ENCODE data around the gene BSG. TPM values are rescaled to one million over a fixed set of nuclear protein-coding genes. Genes with fewer than 3 reads are reported as not detected.
"Not testable (repeated sequence)": the region's sequence is repeated elsewhere in the genome, so short reads cannot be mapped to it uniquely, and the experiment has no call there.

BSG gene
- total RNA-seq, 1 donor from 2014 or later, result 816 TPM

DNA sequence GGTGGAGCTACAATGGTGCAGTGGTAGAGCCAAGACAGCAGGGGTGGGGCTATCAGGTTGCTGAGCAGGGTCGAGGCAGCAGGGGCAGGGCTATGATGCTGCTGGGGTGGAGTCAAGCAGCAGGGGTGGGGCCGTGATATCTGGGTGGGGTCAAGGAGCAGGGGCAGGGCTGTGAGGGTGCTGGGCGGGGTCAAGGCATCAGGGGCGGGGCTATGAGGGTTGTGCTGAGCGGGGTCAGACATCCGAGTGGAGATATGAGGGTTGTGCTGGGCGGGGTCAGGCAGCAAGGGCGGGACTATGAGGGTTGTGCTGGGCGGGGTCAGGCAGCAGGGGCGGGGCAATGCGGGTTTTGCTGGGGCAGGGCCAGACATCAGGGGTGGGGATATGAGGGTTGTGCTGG lies 32.0 kb downstream of the BSG start:
- Mint-ChIP-seq H3K27ac (ENCODE audit: unreplicated experiment) (no peak overlapping the region), H3K4me1 (ENCODE audit: unreplicated experiment) (peaks cover 9% of the 10 kb centered on the region), H3K9me3 (ENCODE audit: unreplicated experiment) (no peaks in the 10 kb centered on the region), H3K36me3 (ENCODE audit: unreplicated experiment) (peaks cover 2% of the 10 kb centered on the region), H3K4me3 (ENCODE audit: unreplicated experiment) (no peak overlapping the region), H3K27me3 (ENCODE audit: unreplicated experiment) (no peaks in the 10 kb centered on the region)
- TF ChIP-seq, protein P1, sequence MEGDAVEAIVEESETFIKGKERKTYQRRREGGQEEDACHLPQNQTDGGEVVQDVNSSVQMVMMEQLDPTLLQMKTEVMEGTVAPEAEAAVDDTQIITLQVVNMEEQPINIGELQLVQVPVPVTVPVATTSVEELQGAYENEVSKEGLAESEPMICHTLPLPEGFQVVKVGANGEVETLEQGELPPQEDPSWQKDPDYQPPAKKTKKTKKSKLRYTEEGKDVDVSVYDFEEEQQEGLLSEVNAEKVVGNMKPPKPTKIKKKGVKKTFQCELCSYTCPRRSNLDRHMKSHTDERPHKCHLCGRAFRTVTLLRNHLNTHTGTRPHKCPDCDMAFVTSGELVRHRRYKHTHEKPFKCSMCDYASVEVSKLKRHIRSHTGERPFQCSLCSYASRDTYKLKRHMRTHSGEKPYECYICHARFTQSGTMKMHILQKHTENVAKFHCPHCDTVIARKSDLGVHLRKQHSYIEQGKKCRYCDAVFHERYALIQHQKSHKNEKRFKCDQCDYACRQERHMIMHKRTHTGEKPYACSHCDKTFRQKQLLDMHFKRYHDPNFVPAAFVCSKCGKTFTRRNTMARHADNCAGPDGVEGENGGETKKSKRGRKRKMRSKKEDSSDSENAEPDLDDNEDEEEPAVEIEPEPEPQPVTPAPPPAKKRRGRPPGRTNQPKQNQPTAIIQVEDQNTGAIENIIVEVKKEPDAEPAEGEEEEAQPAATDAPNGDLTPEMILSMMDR (IDR thresholded peaks at IDR 0.05), result no peak
- no peak for DNase-seq (ENCODE audit: extremely low spot score, unreplicated experiment)

DNA sequence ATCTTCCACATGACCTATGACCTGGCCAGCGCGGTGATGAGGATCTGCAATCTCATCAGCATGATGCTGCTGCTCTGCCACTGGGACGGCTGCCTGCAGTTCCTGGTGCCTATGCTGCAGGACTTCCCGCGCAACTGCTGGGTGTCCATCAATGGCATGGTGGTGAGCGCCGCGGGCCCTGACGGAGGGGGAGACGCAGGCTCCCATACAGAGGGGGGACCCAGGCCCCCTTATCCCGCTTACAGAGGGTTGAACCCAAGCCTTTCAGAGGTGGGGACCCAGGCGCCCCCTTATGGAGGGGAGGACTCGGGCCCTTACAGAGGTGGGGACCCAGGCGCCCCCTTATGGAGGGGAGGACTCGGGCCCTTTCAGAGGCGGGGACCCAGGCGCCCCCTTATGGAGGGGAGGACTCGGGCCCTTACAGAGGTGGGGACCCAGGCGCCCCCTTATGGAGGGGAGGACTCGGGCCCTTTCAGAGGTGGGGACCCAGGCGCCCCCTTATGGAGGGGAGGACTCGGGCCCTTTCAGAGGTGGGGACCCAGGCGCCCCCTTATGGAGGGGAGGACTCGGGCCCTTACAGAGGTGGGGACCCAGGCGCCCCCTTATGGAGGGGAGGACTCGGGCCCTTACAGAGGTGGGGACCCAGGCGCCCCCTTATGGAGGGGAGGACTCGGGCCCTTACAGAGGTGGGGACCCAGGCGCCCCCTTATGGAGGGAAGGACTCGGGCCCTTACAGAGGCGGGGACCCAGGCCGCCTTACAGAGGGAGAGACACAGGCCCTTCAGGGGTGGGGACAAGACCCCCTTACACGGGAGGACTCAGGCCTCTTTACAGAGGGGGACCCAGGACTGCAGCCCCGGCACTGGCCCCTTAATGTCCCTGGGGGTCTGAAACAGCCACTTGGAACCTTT lies 32.9 kb downstream of the BSG start:
- not testable (repeated sequence) for H3K27me3 Mint-ChIP-seq (ENCODE audit: unreplicated experiment); H3K9me3 Mint-ChIP-seq (ENCODE audit: unreplicated experiment); H3K27ac Mint-ChIP-seq (ENCODE audit: unreplicated experiment); H3K36me3 Mint-ChIP-seq (ENCODE audit: unreplicated experiment); DNase-seq (ENCODE audit: extremely low spot score, unreplicated experiment); H3K4me3 Mint-ChIP-seq (ENCODE audit: unreplicated experiment)
- peaks cover 15% of the 10 kb centered on the region for H3K4me1 Mint-ChIP-seq (ENCODE audit: unreplicated experiment)

DNA sequence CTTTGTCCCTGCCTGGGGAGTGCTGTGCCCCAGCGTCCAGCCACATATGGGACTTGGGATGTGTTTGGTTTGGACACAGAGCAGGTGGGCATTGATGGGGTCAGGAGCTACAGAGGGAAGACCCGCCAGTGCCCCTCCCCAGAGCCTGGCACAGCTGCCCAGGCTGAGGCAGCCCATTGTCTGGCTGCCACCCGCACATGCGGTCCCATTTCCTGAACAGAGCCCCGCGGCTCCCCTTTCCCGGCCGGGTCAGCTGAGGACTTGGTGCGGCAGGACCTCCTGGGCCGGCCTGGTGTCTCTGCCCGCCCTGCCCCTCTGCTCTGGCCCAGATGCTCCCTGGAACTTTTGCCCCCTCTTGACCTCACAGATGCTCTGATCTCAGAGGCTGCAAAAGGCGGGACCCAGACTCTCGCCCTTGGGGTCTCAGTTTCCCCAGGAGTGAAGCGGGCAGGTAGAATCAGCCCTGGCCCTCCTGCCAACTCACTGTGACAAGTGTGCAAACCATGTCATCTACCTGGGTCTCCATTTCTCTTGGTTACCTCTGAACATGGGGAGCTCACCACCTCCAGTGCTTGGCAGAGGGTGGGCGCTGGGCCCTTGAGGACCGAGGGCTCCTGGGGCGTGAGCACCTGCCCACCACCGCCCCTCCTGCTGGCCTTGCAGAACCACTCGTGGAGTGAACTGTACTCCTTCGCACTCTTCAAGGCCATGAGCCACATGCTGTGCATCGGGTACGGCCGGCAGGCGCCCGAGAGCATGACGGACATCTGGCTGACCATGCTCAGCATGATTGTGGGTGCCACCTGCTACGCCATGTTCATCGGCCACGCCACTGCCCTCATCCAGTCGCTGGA lies 35.1 kb downstream of the BSG start:
- TF ChIP-seq, protein P1 (IDR thresholded peaks at IDR 0.05), result no peak
- DNase-seq (ENCODE audit: extremely low spot score, unreplicated experiment), result no peak
- Mint-ChIP-seq H3K9me3 (ENCODE audit: unreplicated experiment) (no peaks in the 10 kb centered on the region), H3K27ac (ENCODE audit: unreplicated experiment) (no peak overlapping the region), H3K36me3 (ENCODE audit: unreplicated experiment) (peaks cover under 1% of the 10 kb centered on the region), H3K4me3 (ENCODE audit: unreplicated experiment) (no peak overlapping the region), H3K27me3 (ENCODE audit: unreplicated experiment) (no peaks in the 10 kb centered on the region), H3K4me1 (ENCODE audit: unreplicated experiment) (peaks cover 31% of the 10 kb centered on the region)

DNA sequence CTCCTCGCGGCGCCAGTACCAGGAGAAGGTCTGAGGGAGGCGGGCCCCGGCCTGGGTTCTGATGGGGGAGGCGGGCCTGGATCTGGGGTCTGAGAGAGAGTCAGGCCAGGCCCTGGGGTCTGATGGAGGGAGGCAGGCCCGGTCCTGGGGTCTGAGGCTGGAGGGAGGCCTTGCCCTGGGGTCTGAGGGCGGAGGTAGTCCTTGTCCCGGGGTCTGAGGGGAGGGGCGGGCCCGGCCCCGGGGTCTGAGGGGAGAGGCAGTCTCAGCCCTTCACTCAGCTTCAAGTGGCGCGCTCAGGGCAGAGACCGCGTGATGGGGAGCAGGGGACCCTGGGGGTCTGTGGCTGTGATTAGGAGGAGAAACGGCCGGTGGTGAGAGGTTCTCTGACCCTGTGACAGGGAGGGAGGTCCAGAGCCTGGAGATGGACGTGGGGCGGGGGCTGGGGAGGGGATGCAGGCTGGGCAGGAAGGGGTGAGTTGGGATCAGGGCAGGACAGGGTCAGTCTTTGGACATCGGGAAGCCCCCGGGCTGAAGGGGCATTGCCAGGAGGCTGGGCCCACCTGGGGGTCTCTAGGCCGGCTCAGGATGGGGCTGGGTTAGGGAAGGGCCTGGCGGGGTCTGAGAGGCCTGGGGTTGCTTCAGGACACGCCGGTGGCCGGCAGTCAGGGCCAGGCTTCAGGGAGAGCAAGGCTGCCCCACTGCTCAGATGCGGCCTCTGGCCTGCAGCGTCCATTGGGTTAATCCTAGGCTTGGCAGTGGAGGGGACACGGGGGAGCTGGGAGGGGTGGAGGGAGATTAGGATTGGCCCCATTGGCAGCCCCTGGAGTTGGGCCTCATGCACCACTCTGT lies 36.0 kb downstream of the BSG start:
- peaks cover 4% of the 10 kb centered on the region for H3K36me3 Mint-ChIP-seq (ENCODE audit: unreplicated experiment)
- no peak overlapping the region for H3K27ac Mint-ChIP-seq (ENCODE audit: unreplicated experiment)
- DNase-seq (ENCODE audit: extremely low spot score, unreplicated experiment), result no peak
- H3K4me1 Mint-ChIP-seq (ENCODE audit: unreplicated experiment), result peaks cover 31% of the 10 kb centered on the region
- H3K9me3 Mint-ChIP-seq (ENCODE audit: unreplicated experiment), result no peaks in the 10 kb centered on the region
- TF ChIP-seq, protein P1 (IDR thresholded peaks at IDR 0.05), result no peak
- no peak overlapping the region for H3K4me3 Mint-ChIP-seq (ENCODE audit: unreplicated experiment)
- no peaks in the 10 kb centered on the region for H3K27me3 Mint-ChIP-seq (ENCODE audit: unreplicated experiment)

DNA sequence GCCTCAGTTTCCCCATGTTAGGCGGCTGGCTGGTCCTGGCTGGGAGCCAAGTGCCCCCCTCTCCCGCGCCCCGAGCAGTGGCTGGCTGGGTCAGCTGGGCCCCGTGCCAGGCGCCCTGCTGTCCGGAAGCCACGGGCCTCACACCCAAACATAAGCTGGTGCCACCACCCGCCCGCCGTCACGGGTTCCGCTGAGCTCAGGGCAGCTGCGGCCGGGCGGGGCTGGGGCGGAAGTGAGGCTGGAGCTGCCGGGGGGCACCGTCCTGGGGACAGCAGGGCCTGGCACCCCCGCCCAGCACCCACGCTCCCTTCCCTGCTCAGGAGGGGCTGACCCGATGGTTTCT lies 36.6 kb downstream of the BSG start:
- TF ChIP-seq, protein P1 (IDR thresholded peaks at IDR 0.05), result no peak
- Mint-ChIP-seq H3K27me3 (ENCODE audit: unreplicated experiment) (no peaks in the 10 kb centered on the region), H3K36me3 (ENCODE audit: unreplicated experiment) (peaks cover 4% of the 10 kb centered on the region), H3K27ac (ENCODE audit: unreplicated experiment) (no peak overlapping the region), H3K4me1 (ENCODE audit: unreplicated experiment) (peaks cover 31% of the 10 kb centered on the region), H3K9me3 (ENCODE audit: unreplicated experiment) (no peaks in the 10 kb centered on the region), H3K4me3 (ENCODE audit: unreplicated experiment) (no peak overlapping the region)
- peak; percentile 92 for DNase-seq (ENCODE audit: extremely low spot score, unreplicated experiment)
